ENCODE results near the gene ZNF428.

- TF ChIP-seq CTCF (IDR thresholded peaks at IDR 0.05; ENCODE audit: low read length) (no peak), EZH2 (IDR thresholded peaks at IDR 0.05; ENCODE audit: borderline replicate concordance, low read length) (no peak)
Measured at GRCh38 chr19:43592800-43593350, 26.6 kb downstream of the ZNF428 start.

Measured in OCI-LY1 (cell line).